ENCODE results near the gene GNB5.
A peak's percentile ranks its signal among the peaks of the same experiment; 100 is the strongest.

GNB5 gene

GRCh38 chr15:52234596-52235541 is 43.7 kb upstream of the GNB5 start:
- no peak overlapping the region for H3K23ac ChIP-seq (ENCODE audit: low read length)
- no peak overlapping the region for H2BK120ac ChIP-seq (ENCODE audit: low read depth, low read length)
- H2BK15ac ChIP-seq (replicated peaks; ENCODE audit: low read depth): no peak overlapping the region
- no CpG with 5 or more reads among the region's 17 CpGs for WGBS (ENCODE audit: extremely low coverage, insufficient coverage, low lambda C conversion rate)
- no peaks in the 10 kb centered on the region for H3K79me2 ChIP-seq (ENCODE audit: control insufficient read depth, insufficient read depth, low read length)
- no peak overlapping the region for H3K4ac ChIP-seq (ENCODE audit: low read depth, low read length)
- H3K56ac ChIP-seq (ENCODE audit: low read length): peak overlapping the region; percentile 18
- no peak overlapping the region for H3K27ac ChIP-seq (ENCODE audit: low read depth, low read length)
- H2BK5ac ChIP-seq (ENCODE audit: low read length): no peak overlapping the region
- no peak overlapping the region for H3K9ac ChIP-seq (ENCODE audit: low read length)
- H3K18ac ChIP-seq (ENCODE audit: low read length): no peak overlapping the region
- H3K4me1 ChIP-seq (ENCODE audit: control insufficient read depth, low read depth, low read length): no peaks in the 10 kb centered on the region
- H4K5ac ChIP-seq (ENCODE audit: low read length): no peak overlapping the region
- no peak overlapping the region for H3K4me2 ChIP-seq (ENCODE audit: low read length)
- H3K27me3 ChIP-seq (ENCODE audit: insufficient read depth, low read length, poor library complexity): no peaks in the 10 kb centered on the region
- H3K79me1 ChIP-seq (ENCODE audit: low read length): no peaks in the 10 kb centered on the region
- no peak overlapping the region for H4K8ac ChIP-seq (ENCODE audit: low read depth, low read length)
- no peak for DNase-seq
- H2AK5ac ChIP-seq (ENCODE audit: low read length): no peak overlapping the region
- peaks cover 1% of the 10 kb centered on the region for H3K36me3 ChIP-seq (ENCODE audit: control insufficient read depth, insufficient read depth, low read length)
- H3K4me3 ChIP-seq (ENCODE audit: low read length): no peak overlapping the region

GRCh38 chr15:52233405-52233804 is 42.2 kb upstream of the GNB5 start:
- DNase-seq: no peak
- no CpG with 5 or more reads among the region's 4 CpGs for WGBS (ENCODE audit: extremely low coverage, insufficient coverage, low lambda C conversion rate)
- H3K56ac ChIP-seq (ENCODE audit: low read length): no peak overlapping the region
- no peak overlapping the region for H2BK15ac ChIP-seq (replicated peaks; ENCODE audit: low read depth)
- H3K9ac ChIP-seq (ENCODE audit: low read length): no peak overlapping the region
- no peak overlapping the region for H3K4ac ChIP-seq (ENCODE audit: low read depth, low read length)
- H3K4me3 ChIP-seq (ENCODE audit: low read length): no peak overlapping the region
- H3K79me1 ChIP-seq (ENCODE audit: low read length): no peaks in the 10 kb centered on the region
- no peak overlapping the region for H3K18ac ChIP-seq (ENCODE audit: low read length)
- no peak overlapping the region for H3K4me2 ChIP-seq (ENCODE audit: low read length)
- H2AK5ac ChIP-seq (ENCODE audit: low read length): no peak overlapping the region
- no peak overlapping the region for H4K8ac ChIP-seq (ENCODE audit: low read depth, low read length)
- H4K5ac ChIP-seq (ENCODE audit: low read length): no peak overlapping the region
- H3K27me3 ChIP-seq (ENCODE audit: insufficient read depth, low read length, poor library complexity): no peaks in the 10 kb centered on the region
- no peaks in the 10 kb centered on the region for H3K79me2 ChIP-seq (ENCODE audit: control insufficient read depth, insufficient read depth, low read length)
- H3K23ac ChIP-seq (ENCODE audit: low read length): no peak overlapping the region
- H2BK120ac ChIP-seq (ENCODE audit: low read depth, low read length): no peak overlapping the region
- no peak overlapping the region for H2BK5ac ChIP-seq (ENCODE audit: low read length)
- H3K4me1 ChIP-seq (ENCODE audit: control insufficient read depth, low read depth, low read length): no peaks in the 10 kb centered on the region
- H3K36me3 ChIP-seq (ENCODE audit: control insufficient read depth, insufficient read depth, low read length): no peaks in the 10 kb centered on the region
- no peak overlapping the region for H3K27ac ChIP-seq (ENCODE audit: low read depth, low read length)

GRCh38 chr15:52232327-52232726 is 41.1 kb upstream of the GNB5 start:
- H4K8ac ChIP-seq (ENCODE audit: low read depth, low read length): no peak overlapping the region
- H3K79me1 ChIP-seq (ENCODE audit: low read length): no peaks in the 10 kb centered on the region
- H3K9ac ChIP-seq (ENCODE audit: low read length): no peak overlapping the region
- H3K36me3 ChIP-seq (ENCODE audit: control insufficient read depth, insufficient read depth, low read length): no peaks in the 10 kb centered on the region
- H2AK5ac ChIP-seq (ENCODE audit: low read length): no peak overlapping the region
- no peak overlapping the region for H3K27ac ChIP-seq (ENCODE audit: low read depth, low read length)
- no peak overlapping the region for H4K5ac ChIP-seq (ENCODE audit: low read length)
- H2BK15ac ChIP-seq (replicated peaks; ENCODE audit: low read depth): no peak overlapping the region
- no peaks in the 10 kb centered on the region for H3K4me1 ChIP-seq (ENCODE audit: control insufficient read depth, low read depth, low read length)
- no peak overlapping the region for H3K18ac ChIP-seq (ENCODE audit: low read length)
- no CpG with 5 or more reads among the region's 1 CpG for WGBS (ENCODE audit: extremely low coverage, insufficient coverage, low lambda C conversion rate)
- no peaks in the 10 kb centered on the region for H3K79me2 ChIP-seq (ENCODE audit: control insufficient read depth, insufficient read depth, low read length)
- H3K27me3 ChIP-seq (ENCODE audit: insufficient read depth, low read length, poor library complexity): no peaks in the 10 kb centered on the region
- no peak overlapping the region for H2BK5ac ChIP-seq (ENCODE audit: low read length)
- no peak overlapping the region for H3K23ac ChIP-seq (ENCODE audit: low read length)
- H3K4me2 ChIP-seq (ENCODE audit: low read length): no peak overlapping the region
- H3K4me3 ChIP-seq (ENCODE audit: low read length): no peak overlapping the region
- no peak for DNase-seq
- H2BK120ac ChIP-seq (ENCODE audit: low read depth, low read length): no peak overlapping the region
- H3K4ac ChIP-seq (ENCODE audit: low read depth, low read length): no peak overlapping the region
- H3K56ac ChIP-seq (ENCODE audit: low read length): no peak overlapping the region

- no CpG with 5 or more reads among the region's 1 CpG for WGBS (ENCODE audit: extremely low coverage, insufficient coverage, low lambda C conversion rate)
Observed at GRCh38 chr15:52230073-52230472, 38.9 kb upstream of the GNB5 start.

GRCh38 chr15:52228921-52229320 is 37.7 kb upstream of the GNB5 start:
- peak; percentile 94 for DNase-seq
- no peak overlapping the region for H3K4me2 ChIP-seq (ENCODE audit: low read length)

More at GRCh38 chr15:52230073-52230472, 38.9 kb upstream of the GNB5 start:
- Histone ChIP-seq H3K79me2 (ENCODE audit: control insufficient read depth, insufficient read depth, low read length) (no peaks in the 10 kb centered on the region), H3K36me3 (ENCODE audit: control insufficient read depth, insufficient read depth, low read length) (no peaks in the 10 kb centered on the region), H3K4me1 (ENCODE audit: control insufficient read depth, low read depth, low read length) (no peaks in the 10 kb centered on the region), H3K18ac (ENCODE audit: low read length) (no peak overlapping the region), H3K56ac (ENCODE audit: low read length) (no peak overlapping the region), H2BK5ac (ENCODE audit: low read length) (no peak overlapping the region), H3K23ac (ENCODE audit: low read length) (no peak overlapping the region), H3K79me1 (ENCODE audit: low read length) (no peaks in the 10 kb centered on the region), H2AK5ac (ENCODE audit: low read length) (no peak overlapping the region), H2BK120ac (ENCODE audit: low read depth, low read length) (no peak overlapping the region), H4K8ac (ENCODE audit: low read depth, low read length) (no peak overlapping the region), H3K4me3 (ENCODE audit: low read length) (no peak overlapping the region), H3K27ac (ENCODE audit: low read depth, low read length) (no peak overlapping the region), H3K9ac (ENCODE audit: low read length) (no peak overlapping the region), H3K4ac (ENCODE audit: low read depth, low read length) (no peak overlapping the region), H3K27me3 (ENCODE audit: insufficient read depth, low read length, poor library complexity) (no peaks in the 10 kb centered on the region), H4K5ac (ENCODE audit: low read length) (no peak overlapping the region), H2BK15ac (replicated peaks; ENCODE audit: low read depth) (no peak overlapping the region), H3K4me2 (ENCODE audit: low read length) (no peak overlapping the region)
- DNase-seq: no peak

More at GRCh38 chr15:52228921-52229320, 37.7 kb upstream of the GNB5 start:
- no peaks in the 10 kb centered on the region for H3K36me3 ChIP-seq (ENCODE audit: control insufficient read depth, insufficient read depth, low read length)
- no peaks in the 10 kb centered on the region for H3K79me1 ChIP-seq (ENCODE audit: low read length)
- no peak overlapping the region for H3K56ac ChIP-seq (ENCODE audit: low read length)
- no peak overlapping the region for H2BK5ac ChIP-seq (ENCODE audit: low read length)
- H2AK5ac ChIP-seq (ENCODE audit: low read length): no peak overlapping the region
- no peak overlapping the region for H3K23ac ChIP-seq (ENCODE audit: low read length)
- no CpG with 5 or more reads among the region's 8 CpGs for WGBS (ENCODE audit: extremely low coverage, insufficient coverage, low lambda C conversion rate)
- no peaks in the 10 kb centered on the region for H3K4me1 ChIP-seq (ENCODE audit: control insufficient read depth, low read depth, low read length)
- H2BK120ac ChIP-seq (ENCODE audit: low read depth, low read length): no peak overlapping the region
- no peak overlapping the region for H4K8ac ChIP-seq (ENCODE audit: low read depth, low read length)
- H3K27me3 ChIP-seq (ENCODE audit: insufficient read depth, low read length, poor library complexity): no peaks in the 10 kb centered on the region
- H4K5ac ChIP-seq (ENCODE audit: low read length): no peak overlapping the region
- no peak overlapping the region for H3K27ac ChIP-seq (ENCODE audit: low read depth, low read length)
- no peak overlapping the region for H3K4ac ChIP-seq (ENCODE audit: low read depth, low read length)
- no peak overlapping the region for H3K9ac ChIP-seq (ENCODE audit: low read length)
- no peak overlapping the region for H3K18ac ChIP-seq (ENCODE audit: low read length)
- H3K4me3 ChIP-seq (ENCODE audit: low read length): no peak overlapping the region
- no peak overlapping the region for H2BK15ac ChIP-seq (replicated peaks; ENCODE audit: low read depth)
- H3K79me2 ChIP-seq (ENCODE audit: control insufficient read depth, insufficient read depth, low read length): no peaks in the 10 kb centered on the region

Measured in mesendoderm (in vitro differentiated cells).